Liver (tissue), 9 donors: ENCODE measurements around the gene PLTP. TPM values are rescaled to one million over a fixed set of nuclear protein-coding genes. Genes with fewer than 3 reads are reported as not detected.
"Not testable (repeated sequence)": the region's sequence is repeated elsewhere in the genome, so short reads cannot be mapped to it uniquely, and the experiment has no call there.

Experiments used
- DNase-seq: peaks from one replicate; pipeline ENCODE4 v3.0.0-alpha.2; 2017; ENCODE audit warnings: low spot score
- H3K27ac ChIP-seq, 2 donors: one replicate each; pipeline ENCODE4 v1.7.0; 2013; ENCODE audit warnings: inconsistent platforms in 2 of 2, low read length in 2 of 2, control low read depth in 1 of 2, low read depth in 1 of 2, mild to moderate bottlenecking in 1 of 2
- H3K27me3 ChIP-seq, 4 donors: one replicate each; pipeline versions ENCODE4 v1.6.1 to v1.7.0; 2013; ENCODE audit warnings: low read length in 3 of 4, inconsistent platforms in 1 of 4, mild to moderate bottlenecking in 1 of 4, moderate library complexity in 1 of 4; ENCODE audit not compliant: control insufficient read depth in 4 of 4, insufficient read depth in 4 of 4
- H3K36me3 ChIP-seq, 4 donors: one replicate each; pipeline versions ENCODE4 v1.6.1 to v1.7.0; 2013; ENCODE audit warnings: low read length in 3 of 4, mild to moderate bottlenecking in 3 of 4, low read depth in 1 of 4, moderate library complexity in 1 of 4; ENCODE audit not compliant: control insufficient read depth in 4 of 4, insufficient read depth in 3 of 4
- H3K4me1 ChIP-seq, 4 donors: one replicate each; pipeline versions ENCODE4 v1.6.1 to v1.7.0; 2013; ENCODE audit warnings: low read length in 3 of 4, mild to moderate bottlenecking in 3 of 4, moderate library complexity in 1 of 4; ENCODE audit not compliant: control insufficient read depth in 4 of 4, insufficient read depth in 4 of 4
- H3K4me3 ChIP-seq, 3 donors: one replicate each; pipeline versions ENCODE4 v1.6.1 to v1.7.0; 2013; ENCODE audit warnings: low read length in 3 of 3, control low read depth in 1 of 3, low read depth in 1 of 3, mild to moderate bottlenecking in 1 of 3
- H3K9ac ChIP-seq, 2 donors: one replicate each; pipeline ENCODE4 v1.7.0; 2013; ENCODE audit warnings: low read length in 2 of 2, mild to moderate bottlenecking in 2 of 2, moderate library complexity in 2 of 2, control low read depth in 1 of 2, low read depth in 1 of 2
- H3K9me3 ChIP-seq, 4 donors: one replicate each; pipeline versions ENCODE4 v1.6.1 to v1.7.0; 2013; ENCODE audit warnings: low read length in 3 of 4; ENCODE audit not compliant: control insufficient read depth in 4 of 4
- ATF3 ChIP-seq: IDR thresholded peaks from 2 replicates; pipeline ENCODE4 v1.6.1; 2016; ENCODE audit warnings: antibody characterized with exemption
- EGR1 ChIP-seq, 2 donors: IDR thresholded peaks; 2 replicates each; pipeline ENCODE4 v1.6.1; 2016 to 2018; ENCODE audit warnings: antibody characterized with exemption in 2 of 2, low read depth in 2 of 2
- FOXA1 ChIP-seq: IDR thresholded peaks from 2 replicates; pipeline ENCODE4 v1.6.1; 2016; ENCODE audit warnings: antibody characterized with exemption
- FOXA2 ChIP-seq: IDR thresholded peaks from 2 replicates; pipeline ENCODE4 v1.6.1; 2016; ENCODE audit warnings: antibody characterized with exemption
- GABPA ChIP-seq, 2 donors: IDR thresholded peaks in 1 of 2; conservative IDR thresholded peaks in 1 of 2; 2 replicates each; pipeline ENCODE4 v1.6.1; 2016; ENCODE audit warnings: antibody characterized with exemption in 2 of 2, mild to moderate bottlenecking in 1 of 2, moderate library complexity in 1 of 2
- HNF4A ChIP-seq, 2 donors: conservative IDR thresholded peaks; 2 replicates each; pipeline ENCODE4 v1.6.1; 2016; ENCODE audit warnings: antibody characterized with exemption in 2 of 2, mild to moderate bottlenecking in 2 of 2
- HNF4G ChIP-seq: IDR thresholded peaks from 2 replicates; pipeline ENCODE4 v1.6.1; 2016; ENCODE audit warnings: antibody characterized with exemption
- JUND ChIP-seq, 2 donors: IDR thresholded peaks; 2 replicates each; pipeline ENCODE4 v1.6.1; 2016; ENCODE audit warnings: antibody characterized with exemption in 2 of 2
- NR2F2 ChIP-seq: IDR thresholded peaks from 2 replicates; pipeline ENCODE4 v1.6.1; 2016; ENCODE audit warnings: antibody characterized with exemption
- RAD21 ChIP-seq, 2 donors: IDR thresholded peaks; 2 replicates each; pipeline ENCODE4 v1.6.1; 2016; ENCODE audit warnings: antibody characterized with exemption in 2 of 2, mild to moderate bottlenecking in 2 of 2
- REST ChIP-seq: IDR thresholded peaks from 2 replicates; pipeline ENCODE4 v1.6.1; 2016; ENCODE audit warnings: antibody characterized with exemption, mild to moderate bottlenecking
- RXRA ChIP-seq, 2 donors: IDR thresholded peaks; 2 replicates each; pipeline ENCODE4 v1.6.1; 2017 to 2018; ENCODE audit warnings: antibody characterized with exemption in 2 of 2, mild to moderate bottlenecking in 1 of 2
- SP1 ChIP-seq: IDR thresholded peaks from 2 replicates; pipeline ENCODE4 v1.6.1; 2018; ENCODE audit warnings: antibody characterized with exemption, mild to moderate bottlenecking
- TAF1 ChIP-seq: conservative IDR thresholded peaks from 2 replicates; pipeline ENCODE4 v1.6.1; 2016; ENCODE audit warnings: antibody characterized with exemption, mild to moderate bottlenecking
- ZBTB33 ChIP-seq: IDR thresholded peaks from 2 replicates; pipeline ENCODE4 v1.6.1; 2016; ENCODE audit warnings: antibody characterized with exemption
- WGBS: extraction: QIAGEN DNeasy Blood & Tissue Kit; methylation state at CpG from one replicate; pipeline ENCODE4 v1.1.7; 2013; 5-methylcytosine and 5-hydroxymethylcytosine counted together
- polyA plus RNA-seq, 2 donors: library from polyadenylated mRNA; stranded (reverse) in 1 of 2; unstranded in 1 of 2; fragments of 200-250 nt in 1 of 2; fragments of >200 nt in 1 of 2; fragmentation: Nextera tagmentation in 1 of 2; extraction: Ambion mirVana in 1 of 2; gene quantifications; one replicate each; pipeline versions ENCODE4 v1.2.1 to v1.2.3, GENCODE V29; 2013 to 2015
- total RNA-seq, 2 donors: library from RNA; depleted of rRNA; stranded (reverse); fragments of >200 nt; gene quantifications; one replicate each; pipeline ENCODE4 v1.2.3, GENCODE V29; 2014
- TF ChIP-seq, protein P1 (sequence below): IDR thresholded peaks from 2 replicates; pipeline ENCODE4 v1.6.1; 2016; ENCODE audit warnings: antibody characterized with exemption
- TF ChIP-seq, protein P2 (sequence below): fragments of 150-350 bp; IDR thresholded peaks from 2 replicates; pipeline ENCODE4 v1.5.1; 2017; ENCODE audit warnings: improper control_type of control experiment, low read depth, low read length; ENCODE audit not compliant: missing input control
- donor health status: healthy.
- donor health status: healthy.
- donor health status: healthy.
- donor health status: healthy.
- donor health status: healthy.

PLTP gene
- total and polyA plus RNA-seq, 4 donors: 22.5 to 69.5 (median 60.7) TPM

- peak overlapping the region; percentile 58 to 71 (median 65) for H3K4me3 ChIP-seq
- H3K9ac ChIP-seq: peak overlapping the region; percentile 5 to 69
- H3K27me3 ChIP-seq: no peaks in the 10 kb centered on the region
- peaks cover 7 to 27% (median 18%) of the 10 kb centered on the region in 4 donors for H3K4me1 ChIP-seq
- DNase-seq: peak; percentile 70
- 26% methylated on average over 22 of the region's 22 CpGs for WGBS
- no peaks in the 10 kb centered on the region for H3K9me3 ChIP-seq
- no peak for TF ChIP-seq JUND (IDR thresholded peaks at IDR 0.05)
- no peak for TF ChIP-seq HNF4G
- peak; percentile 42 for TF ChIP-seq TAF1
- TF ChIP-seq FOXA1: no peak
- peak; percentile 66 to 72 for TF ChIP-seq RAD21 (IDR thresholded peaks at IDR 0.05)
- TF ChIP-seq FOXA2: no peak
- TF ChIP-seq, protein P1, sequence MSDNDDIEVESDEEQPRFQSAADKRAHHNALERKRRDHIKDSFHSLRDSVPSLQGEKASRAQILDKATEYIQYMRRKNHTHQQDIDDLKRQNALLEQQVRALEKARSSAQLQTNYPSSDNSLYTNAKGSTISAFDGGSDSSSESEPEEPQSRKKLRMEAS: no peak
- TF ChIP-seq, protein P2, sequence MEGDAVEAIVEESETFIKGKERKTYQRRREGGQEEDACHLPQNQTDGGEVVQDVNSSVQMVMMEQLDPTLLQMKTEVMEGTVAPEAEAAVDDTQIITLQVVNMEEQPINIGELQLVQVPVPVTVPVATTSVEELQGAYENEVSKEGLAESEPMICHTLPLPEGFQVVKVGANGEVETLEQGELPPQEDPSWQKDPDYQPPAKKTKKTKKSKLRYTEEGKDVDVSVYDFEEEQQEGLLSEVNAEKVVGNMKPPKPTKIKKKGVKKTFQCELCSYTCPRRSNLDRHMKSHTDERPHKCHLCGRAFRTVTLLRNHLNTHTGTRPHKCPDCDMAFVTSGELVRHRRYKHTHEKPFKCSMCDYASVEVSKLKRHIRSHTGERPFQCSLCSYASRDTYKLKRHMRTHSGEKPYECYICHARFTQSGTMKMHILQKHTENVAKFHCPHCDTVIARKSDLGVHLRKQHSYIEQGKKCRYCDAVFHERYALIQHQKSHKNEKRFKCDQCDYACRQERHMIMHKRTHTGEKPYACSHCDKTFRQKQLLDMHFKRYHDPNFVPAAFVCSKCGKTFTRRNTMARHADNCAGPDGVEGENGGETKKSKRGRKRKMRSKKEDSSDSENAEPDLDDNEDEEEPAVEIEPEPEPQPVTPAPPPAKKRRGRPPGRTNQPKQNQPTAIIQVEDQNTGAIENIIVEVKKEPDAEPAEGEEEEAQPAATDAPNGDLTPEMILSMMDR: peak; percentile 25
- no peak for TF ChIP-seq GABPA (IDR thresholded peaks at IDR 0.05 in 1 of 2, conservative IDR thresholded peaks at IDR 0.05 in 1 of 2)
- no peak for TF ChIP-seq EGR1 (IDR thresholded peaks at IDR 0.05; ENCODE audit: low read depth in 2 of 2)
- H3K36me3 ChIP-seq: peaks cover 0 to 13% (median 11%) of the 10 kb centered on the region in 4 donors
- H3K27ac ChIP-seq: peak overlapping the region; percentile 93 to 98
These were observed 21.5 kb upstream of the PLTP start for GRCh38 chr20:45933266-45934045.

DNA sequence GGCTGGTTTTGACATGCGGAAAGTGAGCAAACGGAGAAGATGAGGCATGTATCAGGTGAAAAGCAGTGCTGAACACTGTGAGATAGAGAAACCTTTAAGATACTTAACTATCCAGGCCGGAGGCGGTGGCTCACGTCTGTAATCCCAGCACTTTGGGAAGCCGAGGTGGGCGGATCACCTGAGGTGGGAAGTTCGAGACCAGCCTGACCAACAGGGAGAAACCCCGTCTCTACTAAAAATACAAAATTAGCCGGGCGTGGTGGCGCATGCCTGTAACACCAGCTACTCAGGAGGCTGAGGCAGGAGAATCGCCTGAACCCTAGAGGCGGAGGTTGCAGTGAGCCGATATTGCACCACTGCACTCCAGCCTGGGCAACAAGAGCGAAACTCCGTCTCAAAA is 19.7 kb upstream of the PLTP start:
- H3K27ac ChIP-seq, H3K9me3 ChIP-seq, H3K27me3 ChIP-seq, H3K9ac ChIP-seq, H3K4me3 ChIP-seq, H3K36me3 ChIP-seq, DNase-seq: not testable (repeated sequence)
- WGBS: 85% methylated on average over 17 of the region's 17 CpGs
- H3K4me1 ChIP-seq: peaks cover 7 to 39% (median 24%) of the 10 kb centered on the region in 4 donors

DNA sequence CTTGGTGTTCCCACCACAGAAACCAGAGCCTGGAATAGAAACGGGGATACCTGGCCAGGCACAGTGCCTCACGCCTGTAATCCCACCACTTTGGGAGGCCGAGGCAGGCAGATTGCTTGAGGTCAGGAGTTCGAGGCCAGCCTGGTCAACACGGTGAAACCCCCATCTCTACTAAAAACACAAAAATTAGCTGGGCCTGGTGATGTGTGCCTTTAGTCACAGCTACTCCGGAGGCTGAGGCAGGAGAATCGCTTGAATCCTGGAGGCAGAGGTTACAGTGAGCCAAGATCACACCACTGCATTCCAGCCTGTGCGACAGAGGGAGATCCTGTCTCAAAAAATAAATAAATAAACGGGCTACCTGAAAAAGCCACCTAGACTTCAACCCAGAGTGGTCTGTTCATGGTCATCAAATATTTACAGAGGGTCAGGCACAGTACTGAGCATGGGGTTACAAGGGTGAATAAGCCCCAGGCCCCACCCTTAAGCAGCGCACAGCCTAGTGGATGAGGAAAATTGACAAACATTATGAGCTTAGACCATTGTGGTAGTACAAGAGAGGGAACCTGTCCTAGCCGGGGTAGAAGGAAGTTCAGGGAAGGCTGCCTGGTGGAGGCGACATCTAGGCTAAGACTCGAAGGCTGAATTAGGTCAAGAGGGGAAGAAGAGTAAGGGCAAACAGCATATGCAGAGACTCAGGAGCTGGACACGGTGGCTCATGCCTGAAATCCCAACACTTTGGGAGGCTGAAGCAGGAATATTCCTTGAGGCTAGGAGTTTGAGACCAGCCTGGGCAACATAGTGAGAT is 15.3 kb upstream of the PLTP start:
- Histone ChIP-seq H3K4me3 (no peak overlapping the region), H3K9me3 (no peaks in the 10 kb centered on the region), H3K9ac (no peak overlapping the region), H3K27me3 (no peaks in the 10 kb centered on the region), H3K4me1 (peaks cover 4 to 25% (median 17%) of the 10 kb centered on the region in 4 donors), H3K36me3 (no peaks in the 10 kb centered on the region), H3K27ac (no peak overlapping the region)
- WGBS: 45% methylated on average over 14 of the region's 14 CpGs
- no peak for DNase-seq
- no peak for TF ChIP-seq HNF4G
- TF ChIP-seq FOXA1: no peak
- no peak for TF ChIP-seq ZBTB33
- peak; percentile 47 for TF ChIP-seq SP1
- no peak for TF ChIP-seq EGR1 (IDR thresholded peaks at IDR 0.05; ENCODE audit: low read depth in 2 of 2)
- TF ChIP-seq ATF3: no peak
- TF ChIP-seq JUND (IDR thresholded peaks at IDR 0.05): no peak
- TF ChIP-seq HNF4A (conservative IDR thresholded peaks at IDR 0.05): peak; percentile 43 to 57
- no peak for TF ChIP-seq NR2F2
- TF ChIP-seq, protein P1: no peak
- peak; percentile 42 to 75 for TF ChIP-seq RXRA (IDR thresholded peaks at IDR 0.05)
- no peak for TF ChIP-seq REST
